ENCODE data around the gene PRRT1. TPM values are rescaled to one million over a fixed set of nuclear protein-coding genes. Genes with fewer than 3 reads are reported as not detected.

Gene PRRT1
- total RNA-seq, 1 experiment from 2014 or later = not detected

- DNase-seq (ENCODE audit: low read depth) = peak; percentile 98
Measured at GRCh38 chr6:32175711-32176475, 24.2 kb upstream of the PRRT1 start, which contains the start of gene AGPAT1. TSS of gene AGPAT1 (minus strand) at chr6:32176084. CDS start at chr6:32171496, 4,588 bp downstream.

GRCh38 chr6:32175322-32175710 is 23.6 kb upstream of the PRRT1 start:
- DNase-seq (ENCODE audit: low read depth) = no peak

DNA sequence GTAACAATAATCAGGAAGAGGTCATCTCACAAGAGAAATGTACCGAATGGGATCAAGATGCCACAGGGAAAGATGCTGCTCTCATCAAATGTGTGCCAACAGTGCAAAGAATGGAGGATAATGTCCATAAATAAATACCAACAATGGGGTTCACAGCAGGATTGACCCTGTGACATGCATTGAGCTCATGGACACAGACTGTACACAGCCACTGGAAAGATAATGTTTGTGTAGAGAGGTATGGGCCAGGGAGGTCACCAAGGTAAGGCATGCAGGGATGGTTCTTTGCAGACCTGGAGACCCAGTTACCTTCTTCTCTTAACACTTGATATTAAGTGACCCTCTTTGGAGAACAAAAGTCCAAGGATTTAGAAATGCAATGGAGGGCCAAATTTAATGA is 22.7 kb upstream of the PRRT1 start:
- DNase-seq (ENCODE audit: low read depth) = no peak

DNA sequence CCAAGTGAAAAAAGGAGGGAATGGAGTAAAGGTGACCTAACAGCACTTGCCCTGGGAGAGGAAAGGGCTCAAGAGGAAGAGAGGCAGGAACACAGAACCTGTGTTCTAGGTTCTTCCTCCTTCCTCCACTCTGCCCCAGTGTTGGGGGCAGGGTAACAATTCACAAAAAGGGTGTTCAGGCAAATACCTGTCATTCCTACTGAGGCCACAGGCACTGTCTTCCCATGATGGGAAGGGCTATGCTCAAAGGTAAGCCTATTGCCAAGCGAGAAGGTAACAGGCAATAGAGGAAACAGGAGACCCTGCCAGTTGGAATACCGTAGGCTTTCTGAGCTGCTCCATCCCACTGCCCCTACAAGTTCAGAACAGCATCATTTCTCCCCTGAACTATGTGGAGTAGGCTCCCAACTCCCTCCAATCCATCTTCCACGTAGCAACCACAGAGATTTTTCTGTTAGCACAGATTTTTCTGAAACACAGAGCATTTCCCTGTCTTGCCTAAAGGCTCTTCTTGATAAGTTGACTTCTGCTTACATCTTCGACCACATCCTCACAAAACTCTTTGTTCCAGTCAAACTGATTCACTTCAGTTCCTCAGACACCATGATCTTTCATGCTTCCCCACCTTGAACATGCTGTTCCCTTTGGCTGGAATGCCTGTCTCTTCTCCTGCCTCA is 21.4 kb upstream of the PRRT1 start:
- DNase-seq (ENCODE audit: low read depth) = no peak

DNA sequence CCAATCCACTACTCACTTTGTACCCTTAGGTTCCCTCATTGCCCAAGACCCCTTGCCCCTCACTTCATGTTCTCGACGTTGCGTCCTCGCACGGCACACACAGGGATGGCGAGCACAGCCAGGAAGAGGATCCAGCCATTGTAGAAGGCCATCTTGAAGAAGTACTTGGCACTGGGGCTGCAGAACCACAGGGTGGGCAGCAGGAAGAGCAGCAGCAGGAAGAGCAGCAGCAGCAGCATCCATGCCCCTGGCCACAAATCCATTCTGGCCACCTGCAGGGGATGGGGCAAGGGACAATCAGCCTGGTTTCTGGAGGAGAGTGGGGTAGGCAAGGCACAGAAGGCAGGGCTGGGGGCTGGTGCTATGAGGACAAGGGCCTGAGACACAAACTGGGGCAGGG is 19.5 kb upstream of the PRRT1 start:
- DNase-seq (ENCODE audit: low read depth) = no peak

DNA sequence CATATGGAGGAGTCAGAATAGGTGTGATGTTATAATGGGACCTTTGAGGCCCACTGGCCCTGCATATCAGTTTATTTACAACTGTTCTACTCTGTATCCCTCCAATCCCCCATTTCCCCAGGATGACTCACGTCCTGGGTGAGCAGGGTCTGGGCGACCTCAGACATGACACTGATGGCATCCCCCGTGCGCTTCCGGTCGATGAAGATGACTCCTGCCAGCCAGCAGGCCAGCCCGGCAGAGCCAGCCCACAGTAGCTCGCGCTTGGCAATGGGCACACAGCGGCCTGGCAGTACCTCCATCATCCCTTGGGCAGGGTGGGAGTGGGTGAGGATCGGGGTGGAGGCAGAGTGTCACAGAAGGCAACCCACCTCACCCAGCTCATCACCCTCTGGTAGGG is 18.6 kb upstream of the PRRT1 start:
- peak; percentile 33 for DNase-seq (ENCODE audit: low read depth)

DNA sequence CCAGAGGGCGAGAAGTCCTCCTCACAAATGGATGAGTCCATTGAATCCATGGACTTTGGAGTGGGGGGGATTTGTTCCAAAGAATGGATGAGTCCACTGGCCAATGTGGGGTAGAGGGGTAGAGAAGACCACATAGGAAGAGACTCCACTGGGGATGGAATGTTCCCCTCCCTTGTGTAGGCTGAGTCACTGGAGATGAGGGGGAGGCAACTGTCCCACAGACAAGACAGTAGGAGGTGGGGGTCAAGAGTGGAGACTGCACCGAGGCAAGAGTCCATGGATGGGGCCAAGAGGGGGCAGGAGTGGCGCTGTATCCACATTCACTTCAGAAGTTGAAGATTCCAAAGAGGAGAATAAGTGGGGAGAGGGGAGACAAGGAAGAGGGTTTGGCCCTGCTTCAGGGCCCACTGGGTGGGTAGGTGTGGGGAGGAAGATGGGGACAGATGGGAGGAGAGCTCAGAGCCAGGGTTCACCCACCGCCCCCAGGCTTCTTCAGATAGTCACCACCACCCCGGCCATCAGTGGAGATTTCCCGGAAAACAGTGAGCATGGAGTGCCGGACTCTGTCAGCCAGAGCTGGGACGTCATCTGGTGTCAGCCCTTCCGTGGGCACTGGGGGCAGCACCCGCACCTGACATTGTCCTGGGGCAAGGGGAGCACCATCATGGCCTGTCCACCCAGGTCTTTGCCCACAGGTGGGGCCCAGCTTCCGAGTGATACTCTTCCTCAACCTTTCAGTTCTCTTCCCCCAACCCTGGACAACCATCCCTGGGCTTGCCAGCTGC is 17.3 kb upstream of the PRRT1 start:
- peak; percentile 26 for DNase-seq (ENCODE audit: low read depth)

GRCh38 chr6:32168350-32168749 is 16.6 kb upstream of the PRRT1 start:
- DNase-seq (ENCODE audit: low read depth) = no peak

GRCh38 chr6:32167761-32168262 is 16.1 kb upstream of the PRRT1 start:
- DNase-seq (ENCODE audit: low read depth) = no peak

GRCh38 chr6:32167154-32167760 is 15.5 kb upstream of the PRRT1 start:
- no peak for DNase-seq (ENCODE audit: low read depth)

DNA sequence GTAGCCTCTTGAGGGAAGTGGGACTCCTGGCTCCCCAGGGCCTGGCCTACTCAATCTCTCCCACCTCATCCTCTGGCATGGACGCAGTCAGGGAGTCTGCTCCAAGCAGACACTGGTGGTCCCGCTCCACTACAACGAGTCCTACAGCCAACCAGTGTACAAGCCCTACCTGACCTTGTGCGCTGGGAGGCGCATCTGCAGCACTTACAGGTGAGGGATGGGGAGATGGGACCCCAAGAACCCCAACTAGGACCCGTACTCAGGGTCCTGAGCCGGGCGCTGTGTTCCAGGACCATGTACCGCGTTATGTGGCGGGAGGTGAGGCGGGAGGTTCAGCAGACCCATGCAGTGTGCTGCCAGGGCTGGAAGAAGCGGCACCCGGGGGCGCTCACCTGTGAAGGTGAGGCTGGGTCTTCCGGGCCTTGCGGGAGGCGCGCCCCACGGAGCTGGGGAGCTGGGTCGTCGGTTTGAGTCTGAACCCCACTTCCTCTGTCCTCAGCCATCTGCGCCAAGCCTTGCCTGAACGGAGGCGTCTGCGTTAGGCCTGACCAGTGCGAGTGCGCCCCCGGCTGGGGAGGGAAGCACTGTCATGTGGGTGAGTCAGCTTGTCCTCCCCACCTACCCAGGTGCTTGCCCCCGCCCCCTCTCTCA is 14.8 kb upstream of the PRRT1 start:
- DNase-seq (ENCODE audit: low read depth) = no peak

DNA sequence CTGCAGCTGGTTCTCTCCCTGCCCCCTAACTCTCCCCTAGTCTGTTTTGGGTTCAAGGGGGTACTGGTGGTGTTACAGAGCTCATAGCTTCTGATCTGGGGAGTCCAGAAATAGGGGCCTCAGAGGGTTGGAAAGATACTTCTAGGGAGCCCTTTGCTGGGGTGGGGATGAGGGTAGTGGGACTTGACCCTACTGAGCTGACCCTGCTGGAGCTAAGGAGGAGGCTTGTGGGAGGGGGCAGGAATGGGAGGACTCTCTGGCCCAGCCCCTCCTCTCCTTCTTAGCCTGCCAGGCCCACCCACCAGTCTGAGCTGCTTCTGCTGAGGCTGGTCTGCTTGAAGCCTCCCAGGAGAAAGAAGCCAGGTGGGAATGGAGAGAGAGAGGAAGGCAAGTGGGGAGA is 12.6 kb upstream of the PRRT1 start, which contains the start of gene EGFL8:
Gene EGFL8, plus strand, starts transcription at position 301 of the 400 bp plus-strand sequence. CDS start 1,571 bp downstream, outside the sequence.
- DNase-seq (ENCODE audit: low read depth) = no peak

DNA sequence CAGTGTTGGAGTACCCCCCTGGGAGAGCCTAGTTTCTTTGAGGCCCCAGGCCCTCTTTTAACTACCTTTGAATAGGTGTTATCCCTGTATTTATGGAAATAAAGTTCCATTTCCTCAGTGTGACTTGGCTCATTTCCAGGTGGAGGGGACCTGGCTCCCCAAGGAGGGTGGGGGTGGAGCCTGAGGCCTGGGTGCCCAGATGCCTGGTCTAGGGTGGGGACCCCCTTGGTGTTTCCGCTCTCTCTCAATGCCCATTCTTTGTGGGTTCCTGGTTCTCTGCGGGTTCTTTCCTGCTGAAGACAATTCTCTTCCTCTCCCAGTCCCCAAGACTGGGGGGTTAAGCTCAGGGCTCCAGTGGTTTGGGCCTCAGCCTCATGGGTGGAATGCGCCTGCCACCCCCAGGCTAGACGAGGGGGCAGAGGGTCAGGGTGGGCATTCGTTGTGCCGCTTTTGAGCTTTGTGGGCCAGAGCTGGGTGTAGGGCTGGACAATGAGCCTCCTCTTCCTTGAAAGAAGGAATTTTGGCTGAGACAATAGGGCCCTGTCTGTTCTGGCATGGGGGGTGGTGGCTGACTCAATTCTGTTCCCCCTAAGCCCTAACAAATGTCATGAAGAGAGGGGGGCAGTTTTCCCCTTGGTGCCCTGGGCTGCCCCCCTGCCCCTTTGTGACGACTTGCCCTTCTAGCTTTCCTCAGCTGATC is 12.0 kb upstream of the PRRT1 start:
- peak; percentile 53 for DNase-seq (ENCODE audit: low read depth)

GRCh38 chr6:32158052-32158451 is 6.3 kb upstream of the PRRT1 start:
- DNase-seq (ENCODE audit: low read depth) = no peak

GRCh38 chr6:32156891-32157290 is 5.2 kb upstream of the PRRT1 start:
- DNase-seq (ENCODE audit: low read depth) = no peak

GRCh38 chr6:32154514-32155161 is 2.9 kb upstream of the PRRT1 start:
- DNase-seq (ENCODE audit: low read depth) = peak; percentile 58

DNA sequence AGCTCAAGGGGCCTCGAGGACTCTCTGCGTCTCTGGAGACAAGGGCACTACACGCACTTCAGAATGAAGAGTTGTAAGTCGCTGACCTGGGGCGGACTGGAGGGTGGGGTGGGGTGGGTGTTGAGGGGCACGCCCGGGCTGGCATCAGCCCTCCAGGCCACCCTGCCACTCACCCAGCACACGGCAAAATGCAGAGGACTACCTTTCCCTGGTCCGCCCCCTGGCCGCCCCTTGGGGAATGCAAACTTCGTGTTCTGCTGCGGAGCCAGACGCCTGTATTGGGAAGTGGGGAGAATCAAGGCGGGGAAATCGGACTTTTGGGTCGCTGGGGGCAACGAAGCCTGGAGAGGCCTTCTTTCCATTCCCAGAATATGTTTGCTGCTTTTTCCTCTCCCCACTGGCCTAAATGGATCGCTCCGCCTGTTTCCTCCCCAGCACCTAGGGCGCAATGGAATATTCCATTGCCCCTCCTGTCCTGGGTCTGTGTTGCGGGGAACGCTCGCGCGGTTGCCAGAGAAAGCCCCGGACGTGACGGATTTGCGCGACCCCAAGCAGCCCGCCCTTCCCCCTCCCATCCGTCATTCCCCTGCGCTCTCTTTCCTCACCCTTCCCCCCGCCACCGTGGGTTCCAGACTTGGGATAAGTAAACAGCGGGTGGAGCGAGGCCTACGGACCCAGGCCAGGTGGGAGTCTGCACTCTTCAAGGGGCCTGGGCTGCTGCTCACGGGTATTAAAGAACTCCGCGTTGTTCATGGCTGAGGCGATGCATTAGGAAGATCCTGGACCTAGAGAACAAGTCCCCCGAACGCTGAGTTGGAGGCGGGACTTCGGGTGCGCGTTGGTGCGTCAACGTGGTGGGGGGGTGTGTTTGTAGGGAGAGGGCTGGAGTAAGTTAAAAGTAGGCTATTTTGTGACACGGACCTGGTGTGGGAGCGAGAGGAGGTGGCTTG is 2.1 kb upstream of the PRRT1 start, which contains the start of gene PPT2:
Gene PPT2, plus strand, starts transcription at position 578 of the 950 bp plus-strand sequence. CDS start 454 bp downstream, outside the sequence.
- peak; percentile 93 for DNase-seq (ENCODE audit: low read depth)

- DNase-seq (ENCODE audit: low read depth) = peak; percentile 57
Measured at GRCh38 chr6:32152769-32153563, 1.2 kb upstream of the PRRT1 start.

All from RPMI7951 (cell line).